Cardiac muscle cell (in vitro differentiated cells and primary cell): Measurements from ENCODE around the gene MACO1. TPM values are rescaled to one million over a fixed set of nuclear protein-coding genes. Genes with fewer than 3 reads are reported as not detected.

Experiments
- DNase-seq, 2 donors: peaks; one replicate each; pipeline versions ENCODE4 v3.0.0 to v3.0.0-alpha.2; 2010 to 2017; ENCODE audit warnings: low read depth in 1 of 2, low spot score in 1 of 2
- H3K27ac ChIP-seq: fragments of 200-600 bp; sonication (generic); 2 replicates; pipeline ENCODE4 v1.5.1; 2016
- H3K27me3 ChIP-seq: fragments of 200-600 bp; sonication (generic); 2 replicates; pipeline ENCODE4 v1.6.0; 2016; ENCODE audit warnings: control low read depth
- H3K36me3 ChIP-seq: fragments of 200-600 bp; sonication (generic); 2 replicates; pipeline ENCODE4 v1.5.1; 2016; ENCODE audit warnings: control low read depth
- H3K4me1 ChIP-seq: fragments of 200-600 bp; sonication (generic); 2 replicates; pipeline ENCODE4 v1.8.1; 2017; ENCODE audit warnings: low read depth, mild to moderate bottlenecking, mixed run types
- H3K4me3 ChIP-seq: fragments of 200-600 bp; sonication (generic); 2 replicates; pipeline ENCODE4 v1.5.1; 2016; ENCODE audit warnings: mild to moderate bottlenecking
- H3K9me3 ChIP-seq: fragments of 200-600 bp; sonication (generic); 2 replicates; pipeline ENCODE4 v1.5.1; 2017; ENCODE audit warnings: low read depth, mild to moderate bottlenecking, control low read depth
- polyA plus RNA-seq: library from polyadenylated mRNA; unstranded; fragments of >200 nt; fragmentation: Nextera tagmentation; extraction: Ambion mirVana; gene quantifications from 2 replicates; pipeline ENCODE4 v1.2.1, GENCODE V29; 2016
- total RNA-seq: library from RNA; depleted of rRNA; stranded (reverse); fragments of >200 nt; gene quantifications from 2 replicates; pipeline ENCODE4 v1.2.3, GENCODE V29; 2016
- TF ChIP-seq, protein P1 (sequence below): IDR thresholded peaks from 2 replicates; pipeline ENCODE4 v1.5.1; 2012; ENCODE audit warnings: low read depth, mild to moderate bottlenecking, low read length

The MACO1 gene
- total and polyA plus RNA-seq, 2 experiments from 2014 or later = 10.6 to 13.8 TPM

DNA sequence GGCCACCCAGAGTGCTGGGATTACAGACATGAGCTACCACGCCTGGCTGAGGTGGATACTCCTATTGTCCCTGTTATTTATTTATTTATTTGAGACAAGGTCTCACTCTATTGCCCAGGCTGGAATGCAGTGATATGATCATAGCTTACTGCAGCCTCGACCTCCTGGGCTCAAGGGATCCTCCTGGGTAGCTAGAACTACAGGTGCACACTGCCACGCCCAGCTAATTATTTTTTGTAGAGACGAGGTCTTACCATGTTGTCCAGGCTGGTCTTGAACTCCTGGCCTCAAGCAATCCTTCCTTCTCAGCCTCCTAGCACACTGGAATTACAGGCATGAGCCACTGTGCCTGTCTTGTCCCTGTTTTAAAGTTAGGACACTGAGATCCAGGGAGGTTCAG lies 117.9 kb downstream of the MACO1 start:
- peaks cover 14% of the 10 kb centered on the region for H3K4me1 ChIP-seq
- no peaks in the 10 kb centered on the region for H3K27me3 ChIP-seq
- no peak for DNase-seq
- H3K27ac ChIP-seq = peak overlapping the region; percentile 68
- H3K36me3 ChIP-seq = no peaks in the 10 kb centered on the region
- TF ChIP-seq, protein P1, sequence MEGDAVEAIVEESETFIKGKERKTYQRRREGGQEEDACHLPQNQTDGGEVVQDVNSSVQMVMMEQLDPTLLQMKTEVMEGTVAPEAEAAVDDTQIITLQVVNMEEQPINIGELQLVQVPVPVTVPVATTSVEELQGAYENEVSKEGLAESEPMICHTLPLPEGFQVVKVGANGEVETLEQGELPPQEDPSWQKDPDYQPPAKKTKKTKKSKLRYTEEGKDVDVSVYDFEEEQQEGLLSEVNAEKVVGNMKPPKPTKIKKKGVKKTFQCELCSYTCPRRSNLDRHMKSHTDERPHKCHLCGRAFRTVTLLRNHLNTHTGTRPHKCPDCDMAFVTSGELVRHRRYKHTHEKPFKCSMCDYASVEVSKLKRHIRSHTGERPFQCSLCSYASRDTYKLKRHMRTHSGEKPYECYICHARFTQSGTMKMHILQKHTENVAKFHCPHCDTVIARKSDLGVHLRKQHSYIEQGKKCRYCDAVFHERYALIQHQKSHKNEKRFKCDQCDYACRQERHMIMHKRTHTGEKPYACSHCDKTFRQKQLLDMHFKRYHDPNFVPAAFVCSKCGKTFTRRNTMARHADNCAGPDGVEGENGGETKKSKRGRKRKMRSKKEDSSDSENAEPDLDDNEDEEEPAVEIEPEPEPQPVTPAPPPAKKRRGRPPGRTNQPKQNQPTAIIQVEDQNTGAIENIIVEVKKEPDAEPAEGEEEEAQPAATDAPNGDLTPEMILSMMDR = no peak
- no peaks in the 10 kb centered on the region for H3K9me3 ChIP-seq
- no peak overlapping the region for H3K4me3 ChIP-seq

DNA sequence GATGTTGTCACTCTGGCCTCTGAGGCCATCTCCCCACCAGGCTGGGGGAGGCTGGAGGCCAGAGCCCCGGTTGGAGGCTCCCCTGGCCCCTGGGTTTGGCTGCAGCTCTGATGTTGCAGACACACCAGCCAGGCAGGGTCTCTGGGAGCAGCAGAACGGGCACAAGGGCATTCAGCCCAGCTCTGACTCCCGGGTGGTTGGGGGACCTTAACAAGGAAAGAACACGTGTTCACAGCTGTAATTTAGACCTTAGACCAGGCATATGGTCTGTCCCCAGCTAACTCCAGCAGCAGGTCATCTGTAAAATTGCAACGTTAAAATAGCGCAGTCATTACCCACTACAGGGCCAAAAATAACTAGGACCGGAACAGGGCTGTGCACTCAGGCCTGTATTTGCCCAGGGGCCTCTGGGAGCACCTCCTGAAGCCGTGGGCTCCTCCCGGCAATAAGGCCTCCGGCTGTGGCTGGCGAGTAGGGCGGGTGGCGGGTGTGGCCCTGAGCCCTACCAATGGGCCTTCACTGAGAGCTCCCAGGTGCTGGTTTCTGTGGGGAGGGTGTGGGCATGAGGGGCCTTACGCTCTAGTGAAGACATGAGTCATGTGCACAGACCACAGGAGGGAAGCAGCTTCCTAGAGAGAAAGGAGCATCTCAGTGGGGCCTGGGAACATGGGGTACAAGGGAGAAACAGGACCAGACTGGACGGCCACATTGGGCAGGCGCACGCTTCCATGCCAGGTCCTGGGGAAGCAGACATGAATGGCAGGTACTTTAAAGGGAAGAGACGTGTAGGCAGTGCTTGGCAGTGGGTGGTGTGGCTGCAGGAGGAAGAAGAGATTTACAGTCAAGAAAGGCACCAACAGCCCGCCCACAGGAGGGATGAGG lies 118.8 kb downstream of the MACO1 start:
- peak overlapping the region; percentile 68 for H3K27ac ChIP-seq

More for the DNA sequence above, 118.8 kb downstream of the MACO1 start:
- TF ChIP-seq, protein P1 = no peak
- no peaks in the 10 kb centered on the region for H3K9me3 ChIP-seq
- no peak overlapping the region for H3K4me3 ChIP-seq
- no peaks in the 10 kb centered on the region for H3K36me3 ChIP-seq
- H3K4me1 ChIP-seq = peaks cover 14% of the 10 kb centered on the region
- no peaks in the 10 kb centered on the region for H3K27me3 ChIP-seq
- DNase-seq = peak in 1 of 2 donors; percentile 57

Other genes starting within 250 kb of the MACO1 start
- gene SYF2, start 198.4 kb upstream of the MACO1 start, total RNA-seq = 29.3 and 50.0 TPM in 2 replicates
- 44.6 and 53.4 TPM in 2 replicates for gene SYF2, start 198.4 kb upstream of the MACO1 start, polyA plus RNA-seq
- gene RSRP1, start 183.4 kb upstream of the MACO1 start, total RNA-seq = 211 and 231 TPM in 2 replicates
- gene RSRP1, start 183.4 kb upstream of the MACO1 start, polyA plus RNA-seq = 161 and 223 TPM in 2 replicates
- 0.74 TPM in 1 of 2 replicates, not detected in the other for gene RHD, start 158.4 kb upstream of the MACO1 start, total RNA-seq
- gene RHD, start 158.4 kb upstream of the MACO1 start, polyA plus RNA-seq = 0.70 and 1.1 TPM in 2 replicates
- 53.9 and 97.7 TPM in 2 replicates for gene TMEM50A, start 92.6 kb upstream of the MACO1 start, total RNA-seq
- gene TMEM50A, start 92.6 kb upstream of the MACO1 start, polyA plus RNA-seq = 229 and 248 TPM in 2 replicates
- 1.8 and 2.1 TPM in 2 replicates for gene RHCE, start 10.1 kb upstream of the MACO1 start, total RNA-seq
- 3.3 and 4.9 TPM in 2 replicates for gene RHCE, start 10.1 kb upstream of the MACO1 start, polyA plus RNA-seq
- gene LDLRAP1, start 112.7 kb downstream of the MACO1 start, total RNA-seq = 15.8 and 16.4 TPM in 2 replicates
- gene LDLRAP1, start 112.7 kb downstream of the MACO1 start, polyA plus RNA-seq = 12.2 and 21.8 TPM in 2 replicates
- gene MAN1C1, start 185.9 kb downstream of the MACO1 start, total RNA-seq = 85.7 and 118 TPM in 2 replicates
- 88.8 and 130 TPM in 2 replicates for gene MAN1C1, start 185.9 kb downstream of the MACO1 start, polyA plus RNA-seq